ENCODE measurements around the gene MYO10.

The MYO10 gene

GRCh38 chr5:16926417-16926816, 9.7 kb downstream of the MYO10 start:
- no peak for DNase-seq (ENCODE audit: low read depth)
- no peak for TF ChIP-seq CTCF (conservative IDR thresholded peaks at IDR 0.05; ENCODE audit: low read depth, low read length)
- H3K4me3 ChIP-seq (ENCODE audit: low read length) = no peak overlapping the region

GRCh38 chr5:16924206-16924605, 11.9 kb downstream of the MYO10 start:
- TF ChIP-seq CTCF (conservative IDR thresholded peaks at IDR 0.05; ENCODE audit: low read depth, low read length) = no peak
- no peak overlapping the region for H3K4me3 ChIP-seq (ENCODE audit: low read length)
- DNase-seq (ENCODE audit: low read depth) = no peak

- H3K4me3 ChIP-seq (ENCODE audit: low read length) = no peak overlapping the region
- DNase-seq (ENCODE audit: low read depth) = no peak
- no peak for TF ChIP-seq CTCF (conservative IDR thresholded peaks at IDR 0.05; ENCODE audit: low read depth, low read length)
Observed at GRCh38 chr5:16922430-16922829, 13.7 kb downstream of the MYO10 start.

- TF ChIP-seq CTCF (conservative IDR thresholded peaks at IDR 0.05; ENCODE audit: low read depth, low read length) = no peak
- no peak for DNase-seq (ENCODE audit: low read depth)
Observed at GRCh38 chr5:16921211-16921610, 14.9 kb downstream of the MYO10 start.

GRCh38 chr5:16920109-16920816, 15.8 kb downstream of the MYO10 start:
- H3K4me3 ChIP-seq (ENCODE audit: low read length) = no peak overlapping the region
- no peak for DNase-seq (ENCODE audit: low read depth)
- TF ChIP-seq CTCF (conservative IDR thresholded peaks at IDR 0.05; ENCODE audit: low read depth, low read length) = no peak

More at GRCh38 chr5:16921211-16921610, 14.9 kb downstream of the MYO10 start:
- no peak overlapping the region for H3K4me3 ChIP-seq (ENCODE audit: low read length)

GRCh38 chr5:16918891-16919671, 17.0 kb downstream of the MYO10 start:
- TF ChIP-seq CTCF (conservative IDR thresholded peaks at IDR 0.05; ENCODE audit: low read depth, low read length) = no peak
- no peak for DNase-seq (ENCODE audit: low read depth)
- no peak overlapping the region for H3K4me3 ChIP-seq (ENCODE audit: low read length)

- TF ChIP-seq CTCF (conservative IDR thresholded peaks at IDR 0.05; ENCODE audit: low read depth, low read length) = no peak
- DNase-seq (ENCODE audit: low read depth) = no peak
- H3K4me3 ChIP-seq (ENCODE audit: low read length) = no peak overlapping the region
Observed at GRCh38 chr5:16918156-16918555, 17.9 kb downstream of the MYO10 start.
